GM23338 (cell line): ENCODE results near the gene VANGL1.

Experiments used
- POLR2AphosphoS5 ChIP-seq: IDR thresholded peaks from 2 replicates; pipeline ENCODE4 v1.6.1; 2016; ENCODE audit warnings: antibody characterized with exemption, low read depth
- TF ChIP-seq, protein P1 (sequence below), 2 experiments: fragments of 200-600 bp in 1 of 2; sonication (generic) in 1 of 2; conservative IDR thresholded peaks; 2 replicates each; pipeline versions ENCODE4 v1.5.1 to v1.6.1; 2016 to 2017; ENCODE audit warnings: antibody characterized with exemption in 2 of 2, low read depth in 2 of 2, mild to moderate bottlenecking in 2 of 2, moderate library complexity in 1 of 2

DNA sequence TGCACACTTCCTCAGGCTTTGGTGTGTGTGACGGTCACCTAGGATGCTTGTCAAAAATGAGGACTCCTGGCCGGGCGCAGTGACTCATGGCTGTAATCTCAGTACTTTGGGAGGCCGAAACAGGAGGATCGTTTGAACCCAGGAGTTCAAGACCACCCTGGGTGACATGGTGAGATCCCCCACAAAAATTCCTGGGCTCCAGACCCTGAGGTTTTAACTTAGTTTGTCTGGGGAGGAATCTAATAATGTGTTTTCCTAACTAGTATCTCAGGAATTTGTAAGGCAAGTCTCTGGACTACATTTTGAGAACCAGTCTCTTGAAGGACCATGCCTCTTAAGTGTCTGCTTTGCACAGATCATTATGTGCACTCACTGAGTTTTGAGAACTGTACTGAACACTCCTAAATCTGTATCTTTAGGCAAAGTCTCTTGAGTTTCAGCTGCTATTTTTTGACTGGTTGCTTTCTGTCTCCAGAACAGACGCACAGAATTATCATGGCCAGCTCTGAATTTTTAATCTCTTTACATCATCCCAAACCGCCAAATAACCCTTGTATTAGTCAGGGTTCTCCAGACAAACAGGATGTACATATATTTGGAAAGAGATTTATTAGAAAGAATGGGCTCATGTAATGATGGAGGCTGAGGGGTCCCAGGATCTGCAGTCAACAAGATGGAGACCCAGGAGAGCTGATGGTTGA lies 45.5 kb upstream of the VANGL1 start:
- no peak for TF ChIP-seq POLR2AphosphoS5
- TF ChIP-seq, protein P1, sequence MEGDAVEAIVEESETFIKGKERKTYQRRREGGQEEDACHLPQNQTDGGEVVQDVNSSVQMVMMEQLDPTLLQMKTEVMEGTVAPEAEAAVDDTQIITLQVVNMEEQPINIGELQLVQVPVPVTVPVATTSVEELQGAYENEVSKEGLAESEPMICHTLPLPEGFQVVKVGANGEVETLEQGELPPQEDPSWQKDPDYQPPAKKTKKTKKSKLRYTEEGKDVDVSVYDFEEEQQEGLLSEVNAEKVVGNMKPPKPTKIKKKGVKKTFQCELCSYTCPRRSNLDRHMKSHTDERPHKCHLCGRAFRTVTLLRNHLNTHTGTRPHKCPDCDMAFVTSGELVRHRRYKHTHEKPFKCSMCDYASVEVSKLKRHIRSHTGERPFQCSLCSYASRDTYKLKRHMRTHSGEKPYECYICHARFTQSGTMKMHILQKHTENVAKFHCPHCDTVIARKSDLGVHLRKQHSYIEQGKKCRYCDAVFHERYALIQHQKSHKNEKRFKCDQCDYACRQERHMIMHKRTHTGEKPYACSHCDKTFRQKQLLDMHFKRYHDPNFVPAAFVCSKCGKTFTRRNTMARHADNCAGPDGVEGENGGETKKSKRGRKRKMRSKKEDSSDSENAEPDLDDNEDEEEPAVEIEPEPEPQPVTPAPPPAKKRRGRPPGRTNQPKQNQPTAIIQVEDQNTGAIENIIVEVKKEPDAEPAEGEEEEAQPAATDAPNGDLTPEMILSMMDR (conservative IDR thresholded peaks at IDR 0.05; ENCODE audit: low read depth in 2 of 2) = no peak
